Activated B cell treated with CpG ODN at 0.5 μM for 24 hours (primary cell): Measurements from ENCODE around the gene FBXO8. TPM values are rescaled to one million over a fixed set of nuclear protein-coding genes. Genes with fewer than 3 reads are reported as not detected.
"Not testable (repeated sequence)": the region's sequence is repeated elsewhere in the genome, so short reads cannot be mapped to it uniquely, and the experiment has no call there.

ENCODE experiments used
- ATAC-seq: fragments of 200-7000 bp; cut with Tn5 transposase; one replicate; pipeline ENCODE4 v1.10.0; 2021; ENCODE audit warnings: low read depth, mild to moderate bottlenecking, moderate library complexity
- CTCF ChIA-PET: fragments of 350-600 bp; sonication (Branson Sonifier 250); formaldehyde crosslinking; loops from one replicate; lab custom pipeline; 2021; ENCODE audit warnings: antibody characterized with exemption; lab: Charles Lee
- POLR2A ChIA-PET: fragments of 350-600 bp; sonication (Branson Sonifier 250); formaldehyde crosslinking; loops from one replicate; lab custom pipeline; 2021; ENCODE audit warnings: antibody characterized with exemption; lab: Charles Lee
- DNase-seq: peaks from one replicate; pipeline ENCODE4 v3.0.0; 2022
- H3K27ac Mint-ChIP-seq: one replicate; pipeline ENCODE4 v1.8.0; 2020; ENCODE audit warnings: mixed read lengths
- H3K27me3 Mint-ChIP-seq: one replicate; pipeline ENCODE4 v1.8.0; 2021; ENCODE audit warnings: mixed read lengths
- H3K36me3 Mint-ChIP-seq: one replicate; pipeline ENCODE4 v1.8.0; 2021; ENCODE audit warnings: low read depth, mixed read lengths
- H3K4me1 Mint-ChIP-seq: one replicate; pipeline ENCODE4 v1.8.0; 2021; ENCODE audit warnings: mixed read lengths
- H3K4me3 Mint-ChIP-seq: one replicate; pipeline ENCODE4 v1.8.0; 2020; ENCODE audit warnings: mild to moderate bottlenecking, mixed read lengths
- H3K9me3 Mint-ChIP-seq: one replicate; pipeline ENCODE4 v1.8.0; 2020; ENCODE audit warnings: mixed read lengths
- intact Hi-C: fragments of 100-400 bp; cut with micrococcal nuclease; formaldehyde crosslinking; loops from one replicate; pipeline ENCODE4 v1.15.1; 2024
- total RNA-seq: library from RNA; stranded (reverse); gene quantifications from 2 replicates; pipeline ENCODE4 v1.2.3, GENCODE V29; 2022
- TF ChIP-seq, protein P1 (sequence below): fragments of 200-600 bp; IDR thresholded peaks from one replicate; pipeline ENCODE4 v1.8.0; 2022; ENCODE audit warnings: antibody characterized with exemption, mild to moderate bottlenecking

FBXO8 gene
- total RNA-seq, 1 donor from 2014 or later, result 15.8 TPM

DNA sequence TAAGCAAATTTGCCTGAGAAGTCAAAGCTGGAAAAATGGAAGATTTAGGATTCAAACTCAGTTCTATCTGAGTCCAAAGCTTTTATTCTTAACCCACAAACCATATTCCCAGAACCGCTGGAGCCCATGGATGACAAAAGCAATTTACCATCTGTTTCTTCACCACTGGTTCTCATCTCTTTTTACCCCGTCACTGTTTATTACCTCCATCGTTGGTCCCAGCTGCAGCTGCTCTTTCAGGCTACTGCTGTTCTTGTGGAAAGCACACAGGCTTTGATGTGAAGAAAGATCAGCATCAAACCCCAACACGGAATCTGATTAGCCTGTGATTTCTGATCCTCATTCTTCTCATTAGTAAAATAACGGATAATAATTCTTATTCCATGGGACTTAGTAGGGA lies 9.5 kb downstream of the FBXO8 start:
- TF ChIP-seq, protein P1, sequence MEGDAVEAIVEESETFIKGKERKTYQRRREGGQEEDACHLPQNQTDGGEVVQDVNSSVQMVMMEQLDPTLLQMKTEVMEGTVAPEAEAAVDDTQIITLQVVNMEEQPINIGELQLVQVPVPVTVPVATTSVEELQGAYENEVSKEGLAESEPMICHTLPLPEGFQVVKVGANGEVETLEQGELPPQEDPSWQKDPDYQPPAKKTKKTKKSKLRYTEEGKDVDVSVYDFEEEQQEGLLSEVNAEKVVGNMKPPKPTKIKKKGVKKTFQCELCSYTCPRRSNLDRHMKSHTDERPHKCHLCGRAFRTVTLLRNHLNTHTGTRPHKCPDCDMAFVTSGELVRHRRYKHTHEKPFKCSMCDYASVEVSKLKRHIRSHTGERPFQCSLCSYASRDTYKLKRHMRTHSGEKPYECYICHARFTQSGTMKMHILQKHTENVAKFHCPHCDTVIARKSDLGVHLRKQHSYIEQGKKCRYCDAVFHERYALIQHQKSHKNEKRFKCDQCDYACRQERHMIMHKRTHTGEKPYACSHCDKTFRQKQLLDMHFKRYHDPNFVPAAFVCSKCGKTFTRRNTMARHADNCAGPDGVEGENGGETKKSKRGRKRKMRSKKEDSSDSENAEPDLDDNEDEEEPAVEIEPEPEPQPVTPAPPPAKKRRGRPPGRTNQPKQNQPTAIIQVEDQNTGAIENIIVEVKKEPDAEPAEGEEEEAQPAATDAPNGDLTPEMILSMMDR, result no peak
- H3K9me3 Mint-ChIP-seq, result no peaks in the 10 kb centered on the region
- CTCF ChIA-PET, result no interaction called here
- no peak overlapping the region for H3K27ac Mint-ChIP-seq
- H3K4me3 Mint-ChIP-seq, result no peak overlapping the region
- ATAC-seq (no peak), DNase-seq (no peak)
- peaks cover 19% of the 10 kb centered on the region for H3K4me1 Mint-ChIP-seq
- H3K27me3 Mint-ChIP-seq, result no peaks in the 10 kb centered on the region
- peaks cover 5% of the 10 kb centered on the region for H3K36me3 Mint-ChIP-seq
- POLR2A ChIA-PET, result no interaction called here
- intact Hi-C loops, result no loop called here

DNA sequence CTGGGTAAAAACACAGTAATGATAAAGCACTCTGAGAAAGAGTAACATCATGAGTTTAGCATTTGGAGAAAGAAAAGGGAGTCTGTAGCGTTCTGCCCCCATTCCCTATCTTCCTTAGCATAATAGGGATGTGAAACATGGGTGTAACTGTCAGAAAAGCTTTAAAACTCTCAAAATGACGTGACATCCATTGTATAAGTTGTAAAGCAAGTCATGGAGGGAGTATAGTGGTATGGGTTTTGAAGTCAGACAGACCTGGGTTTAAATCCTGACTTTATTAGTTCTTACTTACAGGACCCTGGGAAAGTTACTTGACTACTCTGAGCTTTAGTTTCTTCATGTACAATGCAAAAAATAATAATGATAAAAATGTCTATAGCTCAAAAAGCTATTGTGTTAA lies 17.1 kb downstream of the FBXO8 start:
- ChIA-PET POLR2A (interaction anchor here (1.8 kb wide), 1 partner anchor 17 kb away, joined by 6 read pairs; the partner anchor contains the start of genes CEP44 and FBXO8), CTCF (interaction anchor here (1.0 kb wide), 1 partner anchor 44 kb away, joined by 3 read pairs; no protein-coding TSS in a partner anchor)
- Mint-ChIP-seq H3K4me1 (peaks cover 14% of the 10 kb centered on the region), H3K27me3 (no peaks in the 10 kb centered on the region), H3K36me3 (peaks cover 24% of the 10 kb centered on the region), H3K27ac (no peak overlapping the region), H3K9me3 (no peaks in the 10 kb centered on the region), H3K4me3 (no peak overlapping the region)
- TF ChIP-seq, protein P1, result no peak
- intact Hi-C loops, result no loop called here
- ATAC-seq (no peak), DNase-seq (no peak)

DNA sequence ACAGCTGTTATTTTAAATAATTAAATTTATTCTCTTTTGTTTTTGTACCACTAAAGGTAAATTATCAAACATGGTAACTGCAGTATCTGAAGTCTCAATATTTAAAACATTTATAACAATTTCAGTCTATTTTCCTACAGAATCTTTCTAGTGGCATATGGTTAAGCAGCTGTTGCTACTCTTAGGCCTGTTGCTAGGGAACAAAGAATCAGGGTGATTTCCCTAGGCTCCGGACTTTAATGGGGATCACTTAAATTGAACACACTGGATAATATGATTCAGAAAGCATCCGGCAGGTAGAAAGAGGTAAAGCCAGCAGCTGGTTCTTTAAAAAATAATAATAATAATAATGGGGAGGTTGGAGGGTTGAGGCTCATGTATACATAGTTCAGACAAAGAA lies 17.6 kb downstream of the FBXO8 start:
- H3K9me3 Mint-ChIP-seq, result no peaks in the 10 kb centered on the region
- intact Hi-C loops, result no loop called here
- H3K4me3 Mint-ChIP-seq, result no peak overlapping the region
- peaks cover 21% of the 10 kb centered on the region for H3K36me3 Mint-ChIP-seq
- DNase-seq, result no peak
- H3K27me3 Mint-ChIP-seq, result no peaks in the 10 kb centered on the region
- no peak overlapping the region for H3K27ac Mint-ChIP-seq
- H3K4me1 Mint-ChIP-seq, result peaks cover 14% of the 10 kb centered on the region
- ATAC-seq, result no peak
- CTCF ChIA-PET, result interaction anchor here (1.0 kb wide), 1 partner anchor 43 kb away, joined by 3 read pairs; no protein-coding TSS in a partner anchor
- POLR2A ChIA-PET, result interaction anchor here (1.8 kb wide), 1 partner anchor 17 kb away, joined by 6 read pairs; the partner anchor contains the start of genes CEP44 and FBXO8
- TF ChIP-seq, protein P1, result no peak

DNA sequence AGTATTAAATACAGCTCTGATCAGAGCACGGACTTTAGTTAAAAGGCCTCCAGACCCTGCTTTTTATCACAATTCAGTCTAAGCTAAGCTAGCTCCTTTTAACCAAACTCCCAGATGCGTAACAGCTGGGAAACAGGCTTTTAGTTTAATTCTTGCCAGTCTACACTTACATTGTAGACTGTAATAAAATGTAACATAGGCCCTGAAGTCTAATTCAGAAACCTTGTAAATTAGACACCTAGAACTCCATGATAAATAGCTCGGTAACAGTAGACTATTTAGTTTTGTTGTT lies 20.1 kb downstream of the FBXO8 start:
- TF ChIP-seq, protein P1, result no peak
- no peak for DNase-seq
- ChIA-PET CTCF (no interaction called here), POLR2A (no interaction called here)
- no peak overlapping the region for H3K4me3 Mint-ChIP-seq
- H3K9me3 Mint-ChIP-seq, result no peaks in the 10 kb centered on the region
- intact Hi-C loops, result no loop called here
- no peak for ATAC-seq
- H3K27ac Mint-ChIP-seq, result no peak overlapping the region
- H3K4me1 Mint-ChIP-seq, result peaks cover 14% of the 10 kb centered on the region
- peaks cover 25% of the 10 kb centered on the region for H3K36me3 Mint-ChIP-seq
- H3K27me3 Mint-ChIP-seq, result no peaks in the 10 kb centered on the region

DNA sequence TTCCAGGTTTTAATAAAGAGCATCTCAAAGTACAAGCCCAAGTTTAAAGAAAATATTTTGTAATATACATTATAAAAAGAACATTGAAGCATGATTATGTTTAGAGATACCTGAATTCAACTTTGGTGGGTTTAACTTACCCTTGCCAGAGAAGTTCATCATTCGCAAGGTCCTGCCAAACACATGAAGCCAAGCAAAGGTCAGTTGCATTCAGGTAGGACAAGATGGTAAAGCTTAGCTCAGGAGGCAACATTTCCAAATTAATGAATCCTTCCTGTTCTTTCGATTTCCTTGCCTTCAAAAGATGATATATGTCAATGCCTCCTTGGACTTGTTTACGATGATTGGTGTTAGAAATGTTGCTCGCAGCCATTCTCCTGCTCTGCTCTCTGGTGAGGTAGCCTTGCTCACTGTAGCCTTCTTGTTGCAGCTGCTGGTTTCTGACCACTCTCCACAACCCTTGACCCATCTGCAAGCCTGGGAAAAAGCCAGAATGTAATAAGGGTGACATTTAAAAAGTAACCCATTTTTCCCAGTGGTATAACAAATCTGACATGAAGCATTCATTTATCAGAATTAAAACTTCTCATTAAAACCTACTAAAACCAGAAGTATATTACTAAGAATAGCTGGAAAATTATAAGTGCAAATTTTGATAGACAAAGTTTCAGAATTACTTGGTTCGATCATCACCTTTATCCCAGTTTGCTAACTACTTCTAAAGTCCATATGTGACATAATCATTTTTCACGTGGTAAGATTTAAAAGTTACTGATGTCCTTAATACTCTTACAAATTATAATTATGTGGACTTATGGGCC lies 20.6 kb downstream of the FBXO8 start:
- Mint-ChIP-seq H3K4me3 (no peak overlapping the region), H3K27ac (no peak overlapping the region), H3K4me1 (peaks cover 14% of the 10 kb centered on the region), H3K9me3 (no peaks in the 10 kb centered on the region), H3K36me3 (peaks cover 23% of the 10 kb centered on the region), H3K27me3 (no peaks in the 10 kb centered on the region)
- POLR2A ChIA-PET, result no interaction called here
- ATAC-seq, result no peak
- CTCF ChIA-PET, result no interaction called here
- no peak for DNase-seq
- TF ChIP-seq, protein P1, result no peak
- intact Hi-C loops, result no loop called here

DNA sequence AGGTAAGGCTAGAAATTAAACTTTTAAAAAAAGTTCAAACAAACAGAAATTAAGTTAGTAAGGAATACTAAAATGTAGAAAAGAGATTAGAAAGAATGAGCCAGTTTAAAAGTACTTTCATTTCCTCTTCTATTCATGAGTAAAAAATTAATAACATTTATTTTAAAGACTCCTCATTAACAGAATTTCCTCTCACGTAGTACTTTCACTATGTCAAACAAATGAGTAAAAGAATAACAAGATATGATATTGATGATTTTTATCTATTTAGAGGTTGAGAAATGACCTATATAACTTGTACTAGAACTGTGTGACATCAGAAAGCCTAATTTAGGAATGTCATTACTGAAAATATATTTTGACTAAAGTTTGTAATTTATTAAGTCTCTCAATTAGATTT lies 22.0 kb downstream of the FBXO8 start:
- intact Hi-C loops, ATAC-seq: not testable (repeated sequence)

More for the DNA sequence above, 22.0 kb downstream of the FBXO8 start:
- H3K4me1 Mint-ChIP-seq, result peaks cover 14% of the 10 kb centered on the region
- CTCF ChIA-PET, DNase-seq, H3K27ac Mint-ChIP-seq, H3K9me3 Mint-ChIP-seq, POLR2A ChIA-PET, H3K27me3 Mint-ChIP-seq, H3K4me3 Mint-ChIP-seq: not testable (repeated sequence)
- peaks cover 31% of the 10 kb centered on the region for H3K36me3 Mint-ChIP-seq
